HepG2 (cell line): ENCODE measurements around the gene ZC3H18. TPM values are rescaled to one million over a fixed set of nuclear protein-coding genes. Genes with fewer than 3 reads are reported as not detected.

Experiments
- HNRNPLL ChIP-seq: fragments of 200-400 bp; formaldehyde crosslinking; IDR thresholded peaks from 2 replicates; pipeline ENCODE4 v1.6.1; 2017; ENCODE audit warnings: mild to moderate bottlenecking, low read depth, low read length; ENCODE audit not compliant: poor library complexity, severe bottlenecking
- KDM4B ChIP-seq: sonication (generic); formaldehyde crosslinking; IDR thresholded peaks from 2 replicates; pipeline ENCODE4 v1.4.0; 2020; ENCODE audit warnings: missing genetic modification reagents
- polyA plus RNA-seq, 8 experiments: library from polyadenylated mRNA; depleted of rRNA in 3 of 8; stranded (reverse) in 7 of 8; unstranded in 1 of 8; fragments of >200 nt; fragmentation: Illumina TruSeq in 4 of 8; extraction: Trizol in 4 of 8; gene quantifications; 2 replicates each; pipeline versions ENCODE4 v1.2.1 to v1.2.3, GENCODE V29; 2011 to 2016; ENCODE audit warnings: low read depth in 4 of 8, missing spikeins in 1 of 8, mixed read lengths in 1 of 8; ENCODE audit not compliant: insufficient read depth in 1 of 8
- total RNA-seq, 5 experiments: library from RNA; depleted of rRNA; stranded (reverse); fragments of >200 nt; fragmentation: Illumina TruSeq; extraction: Trizol; gene quantifications; 2 replicates each; pipeline ENCODE4 v1.2.3, GENCODE V29; 2016; ENCODE audit warnings: low read depth in 1 of 5
- TF ChIP-seq, protein P1 (sequence below): sonication (generic); formaldehyde crosslinking; IDR thresholded peaks from 2 replicates; pipeline ENCODE4 v1.4.0; 2020; ENCODE audit warnings: missing genetic modification reagents, borderline replicate concordance
- TF ChIP-seq, protein P2 (sequence below): sonication (generic); formaldehyde crosslinking; IDR thresholded peaks from 2 replicates; pipeline ENCODE4 v1.4.0; 2020; ENCODE audit warnings: missing genetic modification reagents
- TF ChIP-seq, protein P3 (sequence below): sonication (generic); formaldehyde crosslinking; IDR thresholded peaks from 2 replicates; pipeline ENCODE4 v1.4.0; 2020; ENCODE audit warnings: missing genetic modification reagents
- TF ChIP-seq, protein P4 (sequence below): IDR thresholded peaks from 2 replicates; pipeline ENCODE4 v1.4.0; 2020; ENCODE audit warnings: mild to moderate bottlenecking, missing genetic modification reagents

ZC3H18 gene
- total and polyA plus RNA-seq, 2 of the 13 experiments (the other 11 are each of a cell fraction or from before 2014, with no cell fraction given) = 11.2 to 27.4 TPM

DNA sequence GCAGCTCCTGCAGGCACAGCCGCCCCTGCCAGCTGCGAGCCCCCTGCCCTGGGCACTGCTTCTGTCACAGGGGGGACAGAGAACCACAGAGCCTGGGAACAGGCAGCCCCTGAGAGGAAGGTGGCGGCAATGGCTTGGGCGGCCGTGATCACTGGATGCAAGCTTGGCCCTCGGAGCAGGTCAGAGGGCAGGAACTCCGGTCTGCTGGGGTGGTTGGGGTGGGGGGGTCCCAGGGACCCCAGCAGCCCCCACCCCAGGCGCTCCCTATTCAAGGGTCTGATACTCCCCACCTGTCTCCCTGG is 82.5 kb downstream of the ZC3H18 start (continued):
- no peak for TF ChIP-seq HNRNPLL
- TF ChIP-seq, protein P1, sequence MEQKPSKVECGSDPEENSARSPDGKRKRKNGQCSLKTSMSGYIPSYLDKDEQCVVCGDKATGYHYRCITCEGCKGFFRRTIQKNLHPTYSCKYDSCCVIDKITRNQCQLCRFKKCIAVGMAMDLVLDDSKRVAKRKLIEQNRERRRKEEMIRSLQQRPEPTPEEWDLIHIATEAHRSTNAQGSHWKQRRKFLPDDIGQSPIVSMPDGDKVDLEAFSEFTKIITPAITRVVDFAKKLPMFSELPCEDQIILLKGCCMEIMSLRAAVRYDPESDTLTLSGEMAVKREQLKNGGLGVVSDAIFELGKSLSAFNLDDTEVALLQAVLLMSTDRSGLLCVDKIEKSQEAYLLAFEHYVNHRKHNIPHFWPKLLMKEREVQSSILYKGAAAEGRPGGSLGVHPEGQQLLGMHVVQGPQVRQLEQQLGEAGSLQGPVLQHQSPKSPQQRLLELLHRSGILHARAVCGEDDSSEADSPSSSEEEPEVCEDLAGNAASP (CRISPR knock-in tag) = no peak
- TF ChIP-seq, protein P2, sequence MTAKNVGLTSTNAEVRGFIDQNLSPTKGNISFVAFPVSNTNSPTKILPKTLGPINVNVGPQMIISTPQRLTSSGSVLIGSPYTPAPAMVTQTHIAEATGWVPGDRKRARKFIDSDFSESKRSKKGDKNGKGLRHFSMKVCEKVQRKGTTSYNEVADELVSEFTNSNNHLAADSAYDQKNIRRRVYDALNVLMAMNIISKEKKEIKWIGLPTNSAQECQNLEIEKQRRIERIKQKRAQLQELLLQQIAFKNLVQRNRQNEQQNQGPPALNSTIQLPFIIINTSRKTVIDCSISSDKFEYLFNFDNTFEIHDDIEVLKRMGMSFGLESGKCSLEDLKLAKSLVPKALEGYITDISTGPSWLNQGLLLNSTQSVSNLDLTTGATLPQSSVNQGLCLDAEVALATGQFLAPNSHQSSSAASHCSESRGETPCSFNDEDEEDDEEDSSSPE = no peak
- TF ChIP-seq, protein P3, sequence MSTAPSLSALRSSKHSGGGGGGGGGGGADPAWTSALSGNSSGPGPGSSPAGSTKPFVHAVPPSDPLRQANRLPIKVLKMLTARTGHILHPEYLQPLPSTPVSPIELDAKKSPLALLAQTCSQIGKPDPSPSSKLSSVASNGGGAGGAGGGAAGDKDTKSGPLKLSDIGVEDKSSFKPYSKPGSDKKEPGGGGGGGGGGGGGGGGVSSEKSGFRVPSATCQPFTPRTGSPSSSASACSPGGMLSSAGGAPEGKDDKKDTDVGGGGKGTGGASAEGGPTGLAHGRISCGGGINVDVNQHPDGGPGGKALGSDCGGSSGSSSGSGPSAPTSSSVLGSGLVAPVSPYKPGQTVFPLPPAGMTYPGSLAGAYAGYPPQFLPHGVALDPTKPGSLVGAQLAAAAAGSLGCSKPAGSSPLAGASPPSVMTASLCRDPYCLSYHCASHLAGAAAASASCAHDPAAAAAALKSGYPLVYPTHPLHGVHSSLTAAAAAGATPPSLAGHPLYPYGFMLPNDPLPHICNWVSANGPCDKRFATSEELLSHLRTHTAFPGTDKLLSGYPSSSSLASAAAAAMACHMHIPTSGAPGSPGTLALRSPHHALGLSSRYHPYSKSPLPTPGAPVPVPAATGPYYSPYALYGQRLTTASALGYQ (CRISPR knock-in tag) = no peak
- TF ChIP-seq KDM4B = no peak
- TF ChIP-seq, protein P4, sequence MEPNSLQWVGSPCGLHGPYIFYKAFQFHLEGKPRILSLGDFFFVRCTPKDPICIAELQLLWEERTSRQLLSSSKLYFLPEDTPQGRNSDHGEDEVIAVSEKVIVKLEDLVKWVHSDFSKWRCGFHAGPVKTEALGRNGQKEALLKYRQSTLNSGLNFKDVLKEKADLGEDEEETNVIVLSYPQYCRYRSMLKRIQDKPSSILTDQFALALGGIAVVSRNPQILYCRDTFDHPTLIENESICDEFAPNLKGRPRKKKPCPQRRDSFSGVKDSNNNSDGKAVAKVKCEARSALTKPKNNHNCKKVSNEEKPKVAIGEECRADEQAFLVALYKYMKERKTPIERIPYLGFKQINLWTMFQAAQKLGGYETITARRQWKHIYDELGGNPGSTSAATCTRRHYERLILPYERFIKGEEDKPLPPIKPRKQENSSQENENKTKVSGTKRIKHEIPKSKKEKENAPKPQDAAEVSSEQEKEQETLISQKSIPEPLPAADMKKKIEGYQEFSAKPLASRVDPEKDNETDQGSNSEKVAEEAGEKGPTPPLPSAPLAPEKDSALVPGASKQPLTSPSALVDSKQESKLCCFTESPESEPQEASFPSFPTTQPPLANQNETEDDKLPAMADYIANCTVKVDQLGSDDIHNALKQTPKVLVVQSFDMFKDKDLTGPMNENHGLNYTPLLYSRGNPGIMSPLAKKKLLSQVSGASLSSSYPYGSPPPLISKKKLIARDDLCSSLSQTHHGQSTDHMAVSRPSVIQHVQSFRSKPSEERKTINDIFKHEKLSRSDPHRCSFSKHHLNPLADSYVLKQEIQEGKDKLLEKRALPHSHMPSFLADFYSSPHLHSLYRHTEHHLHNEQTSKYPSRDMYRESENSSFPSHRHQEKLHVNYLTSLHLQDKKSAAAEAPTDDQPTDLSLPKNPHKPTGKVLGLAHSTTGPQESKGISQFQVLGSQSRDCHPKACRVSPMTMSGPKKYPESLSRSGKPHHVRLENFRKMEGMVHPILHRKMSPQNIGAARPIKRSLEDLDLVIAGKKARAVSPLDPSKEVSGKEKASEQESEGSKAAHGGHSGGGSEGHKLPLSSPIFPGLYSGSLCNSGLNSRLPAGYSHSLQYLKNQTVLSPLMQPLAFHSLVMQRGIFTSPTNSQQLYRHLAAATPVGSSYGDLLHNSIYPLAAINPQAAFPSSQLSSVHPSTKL (CRISPR knock-in tag) = no peak
